HG03159 (cell line): ENCODE results near the gene DNM3.
A peak's percentile ranks its signal among the peaks of the same experiment; 100 is the strongest.

ENCODE experiments used
- ATAC-seq: cut with Tn5 transposase; IDR thresholded peaks from one replicate; pipeline ENCODE4 v1.9.1; 2021; ENCODE audit warnings: mild to moderate bottlenecking, moderate library complexity; ENCODE audit not compliant: unreplicated experiment

Gene DNM3

GRCh38 chr1:172383536-172383935, 542.2 kb downstream of the DNM3 start:
- ATAC-seq: no peak

- no peak for ATAC-seq
These were observed 543.4 kb downstream of the DNM3 start for GRCh38 chr1:172384656-172385055.

GRCh38 chr1:172386046-172386445, 544.7 kb downstream of the DNM3 start:
- no peak for ATAC-seq

- ATAC-seq: no peak
These were observed 547.2 kb downstream of the DNM3 start for GRCh38 chr1:172388490-172388889.

- ATAC-seq: peak; percentile 19
These were observed 549.0 kb downstream of the DNM3 start for GRCh38 chr1:172390301-172390682.

- peak; percentile 73 for ATAC-seq
These were observed 549.6 kb downstream of the DNM3 start for GRCh38 chr1:172390683-172391551.

- ATAC-seq: no peak
These were observed 550.7 kb downstream of the DNM3 start for GRCh38 chr1:172391976-172392375.

GRCh38 chr1:172393354-172393753, 552.1 kb downstream of the DNM3 start:
- no peak for ATAC-seq

- peak; percentile 68 for ATAC-seq
These were observed 552.9 kb downstream of the DNM3 start for GRCh38 chr1:172394141-172394751.

- no peak for ATAC-seq
These were observed 553.5 kb downstream of the DNM3 start for GRCh38 chr1:172394811-172395210.

- no peak for ATAC-seq
These were observed 554.3 kb downstream of the DNM3 start for GRCh38 chr1:172395576-172395975.

GRCh38 chr1:172397221-172397620, 555.9 kb downstream of the DNM3 start:
- no peak for ATAC-seq

- ATAC-seq: no peak
These were observed 556.3 kb downstream of the DNM3 start for GRCh38 chr1:172397633-172398032.

GRCh38 chr1:172398193-172398592, 556.9 kb downstream of the DNM3 start:
- ATAC-seq: no peak

GRCh38 chr1:172398970-172399755, 557.9 kb downstream of the DNM3 start:
- no peak for ATAC-seq

GRCh38 chr1:172399756-172400721, 558.7 kb downstream of the DNM3 start:
- no peak for ATAC-seq

GRCh38 chr1:172400722-172401105, 559.4 kb downstream of the DNM3 start:
- no peak for ATAC-seq

- ATAC-seq: no peak
These were observed 560.2 kb downstream of the DNM3 start for GRCh38 chr1:172401477-172401876.

- no peak for ATAC-seq
These were observed 560.6 kb downstream of the DNM3 start for GRCh38 chr1:172401892-172402291.

GRCh38 chr1:172402878-172403569, 561.7 kb downstream of the DNM3 start:
- no peak for ATAC-seq
